UCSD-AML1 (cell line): ENCODE results near the gene NPAS3.

Experiments
- DNase-seq: peaks from one replicate; lab custom pipeline; 2025; ENCODE audit not compliant: unreplicated experiment; lab: John Stamatoyannopoulos, UW

The NPAS3 gene

DNA sequence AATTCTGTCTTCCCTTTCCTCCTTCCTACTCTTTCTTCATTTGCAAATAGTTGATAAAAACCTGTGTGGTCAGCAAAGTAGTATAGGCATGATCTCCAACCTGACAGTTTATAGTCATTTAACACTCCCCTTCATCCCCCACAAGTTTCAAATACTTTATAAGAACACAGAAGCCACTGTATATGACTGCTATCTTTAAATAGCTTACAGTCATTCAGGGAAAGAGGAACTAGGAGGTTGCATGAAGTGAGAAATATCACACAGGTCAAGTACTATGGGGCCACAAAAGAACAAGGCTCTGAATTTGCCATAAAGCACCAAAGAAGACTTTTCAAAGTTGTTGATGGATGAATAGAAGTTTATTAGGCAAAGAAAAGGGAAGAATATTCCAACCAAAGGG is 431.3 kb downstream of the NPAS3 start:
- no peak for DNase-seq

DNA sequence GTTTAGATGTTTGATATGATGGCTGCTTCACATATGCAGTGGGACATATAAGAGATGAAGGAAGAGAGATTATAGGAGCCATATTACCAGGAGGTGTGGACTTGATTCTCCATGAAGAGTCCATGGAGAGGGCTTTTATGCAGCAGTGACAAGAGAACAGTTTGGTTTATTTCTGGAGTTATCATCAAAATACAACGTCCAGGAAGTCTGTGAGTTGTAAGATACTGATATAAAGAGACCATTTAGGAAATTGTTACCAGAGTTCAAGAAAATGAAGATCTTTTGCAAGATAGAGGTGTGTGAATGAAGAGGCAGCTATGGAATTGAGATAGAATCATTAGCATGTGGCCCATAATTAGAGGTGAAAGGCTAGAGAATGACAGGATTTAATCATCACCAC is 431.7 kb downstream of the NPAS3 start:
- DNase-seq, result no peak

DNA sequence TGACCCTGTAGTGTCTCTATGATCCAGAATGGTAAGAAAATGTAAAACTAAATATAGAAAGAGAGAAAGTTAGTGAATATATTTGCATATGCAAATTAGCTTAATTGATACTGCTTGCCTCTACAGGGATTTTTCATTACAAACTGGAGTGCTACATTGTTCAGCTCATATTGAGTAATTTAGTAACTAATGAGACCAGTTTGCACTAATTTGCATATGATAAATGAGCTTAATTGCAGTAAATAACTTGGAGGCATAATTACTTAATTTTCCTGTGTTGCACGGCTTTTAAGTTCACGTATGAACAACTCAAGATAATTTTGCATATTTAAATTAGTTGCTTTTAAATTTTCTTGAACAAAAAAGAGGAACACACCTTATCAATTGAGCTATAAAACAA is 436.5 kb downstream of the NPAS3 start:
- no peak for DNase-seq

DNA sequence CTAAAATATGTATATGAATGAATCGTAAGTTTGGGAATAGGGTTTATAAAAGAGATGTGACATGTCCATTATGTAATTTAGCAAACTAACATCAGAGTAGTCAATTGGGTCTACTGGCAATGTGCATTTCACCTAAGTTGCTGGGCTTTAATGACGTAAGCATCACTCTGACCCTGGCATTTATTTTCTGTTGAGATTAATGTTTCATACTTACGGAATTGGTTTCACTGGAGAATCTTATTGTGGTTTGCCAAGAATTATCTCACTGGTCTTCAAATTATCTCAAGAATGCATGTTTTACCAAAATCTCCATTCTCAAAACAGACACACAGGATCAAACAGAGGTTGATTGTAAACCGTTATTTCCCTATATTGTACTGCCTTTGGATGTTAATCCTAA is 437.1 kb downstream of the NPAS3 start:
- DNase-seq, result no peak

DNA sequence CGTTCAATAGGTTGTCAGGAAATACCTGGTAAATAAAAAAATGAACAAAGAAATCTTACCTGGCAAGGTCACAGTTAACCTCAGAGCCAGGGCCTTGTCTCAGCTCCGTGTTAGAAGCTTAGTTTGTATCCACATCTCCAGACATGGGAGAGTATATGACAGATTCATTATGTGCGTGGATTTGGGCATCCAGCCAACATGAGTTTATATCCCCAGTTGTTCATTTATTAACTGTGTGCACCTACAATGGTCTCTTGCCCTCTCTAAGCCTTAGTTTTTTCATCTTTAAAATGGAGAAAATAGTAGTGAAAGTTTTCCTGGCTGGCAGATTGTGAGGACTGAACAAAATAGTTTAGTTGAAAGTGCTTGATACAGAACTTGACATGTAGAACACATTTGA is 437.8 kb downstream of the NPAS3 start:
- no peak for DNase-seq

DNA sequence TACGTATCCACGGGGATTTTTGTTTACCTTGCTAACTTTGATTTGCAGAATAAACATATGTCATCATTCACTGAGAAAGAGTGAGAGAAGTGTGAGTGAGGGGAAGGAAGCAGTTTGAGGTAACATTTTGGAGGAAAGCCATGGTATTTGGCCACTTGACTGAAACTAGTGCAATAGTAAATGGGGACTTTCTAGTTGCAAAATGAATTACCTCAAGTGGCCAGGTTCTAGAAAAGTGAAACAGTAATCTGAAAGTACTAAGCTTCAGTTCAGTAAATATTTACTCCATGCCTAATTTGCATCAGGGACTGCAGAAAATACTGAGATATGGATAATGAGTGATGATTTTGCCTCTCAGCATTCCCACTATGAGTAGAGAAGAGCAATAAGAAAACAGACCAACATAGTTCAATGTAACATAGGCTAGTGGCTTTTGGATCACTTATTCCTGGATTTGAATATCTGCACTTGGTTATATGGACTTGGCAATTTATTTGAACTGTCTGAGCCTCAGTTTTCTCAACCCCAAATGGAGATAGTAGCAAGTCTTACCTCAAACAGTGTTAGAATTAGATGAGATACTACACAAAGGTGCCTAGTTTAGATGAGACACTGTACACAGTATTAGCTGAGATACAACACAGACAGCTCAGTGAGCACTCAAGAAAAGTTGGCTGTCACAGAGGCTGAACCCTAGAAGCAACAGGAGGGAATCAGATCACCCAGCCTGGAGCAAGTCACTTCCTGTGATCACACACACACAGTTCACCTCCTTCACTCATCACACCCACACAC is 439.1 kb downstream of the NPAS3 start:
- no peak for DNase-seq

DNA sequence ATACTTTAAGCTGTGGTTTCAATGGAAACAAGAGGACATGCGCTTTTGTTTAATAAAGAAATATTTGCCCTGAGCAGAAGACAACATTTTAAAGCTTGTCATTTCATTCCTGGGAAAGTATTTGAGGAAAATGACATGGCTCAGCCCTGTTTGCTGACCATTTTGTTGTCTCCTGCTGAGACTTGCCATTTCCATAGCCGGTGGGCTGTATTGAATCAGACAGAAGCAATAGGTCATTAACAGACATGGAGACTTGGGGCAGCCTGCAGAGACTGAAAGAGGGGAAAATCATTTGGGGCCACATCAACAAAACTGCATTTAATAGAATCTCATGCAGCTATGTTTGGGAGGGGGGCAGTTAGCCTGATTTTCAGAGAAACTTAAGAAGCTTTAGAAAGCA is 443.0 kb downstream of the NPAS3 start:
- DNase-seq, result no peak

DNA sequence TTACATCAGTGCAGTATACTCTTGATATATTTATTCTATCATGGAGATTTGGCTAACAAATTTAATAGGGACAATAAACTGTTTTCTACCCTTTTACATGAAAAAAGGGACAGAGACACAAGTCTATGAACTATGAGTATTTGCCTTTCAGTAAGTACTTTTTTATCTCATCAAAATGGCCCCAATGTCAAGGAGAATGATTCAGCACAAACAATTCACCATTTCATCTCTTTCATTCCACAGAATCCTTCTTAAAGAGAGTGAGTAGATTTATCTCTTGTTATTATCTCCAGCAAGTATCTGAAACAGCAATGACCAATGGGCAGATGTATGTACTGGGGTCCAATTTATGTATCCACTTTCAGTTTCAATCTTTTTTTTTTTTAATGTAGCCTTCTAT is 447.5 kb downstream of the NPAS3 start:
- no peak for DNase-seq

DNA sequence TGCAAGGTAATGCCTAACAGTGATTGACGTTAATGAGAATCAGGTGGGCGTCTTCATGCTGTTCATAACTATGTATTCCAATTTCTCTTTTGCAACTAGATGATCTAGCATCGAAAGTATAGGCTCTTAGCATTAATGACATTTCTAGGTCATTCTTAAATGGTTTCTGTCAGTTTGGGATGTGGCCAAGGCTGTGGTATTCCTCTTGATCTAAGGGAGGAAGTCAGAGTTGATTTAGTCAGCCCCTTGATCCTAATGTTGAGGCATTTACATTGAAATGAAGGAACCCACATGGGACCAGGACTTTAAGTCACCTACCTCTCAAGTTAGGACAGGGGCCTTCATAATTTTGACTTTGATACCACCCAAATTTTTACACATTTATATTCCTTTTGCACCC is 448.1 kb downstream of the NPAS3 start:
- DNase-seq, result no peak

DNA sequence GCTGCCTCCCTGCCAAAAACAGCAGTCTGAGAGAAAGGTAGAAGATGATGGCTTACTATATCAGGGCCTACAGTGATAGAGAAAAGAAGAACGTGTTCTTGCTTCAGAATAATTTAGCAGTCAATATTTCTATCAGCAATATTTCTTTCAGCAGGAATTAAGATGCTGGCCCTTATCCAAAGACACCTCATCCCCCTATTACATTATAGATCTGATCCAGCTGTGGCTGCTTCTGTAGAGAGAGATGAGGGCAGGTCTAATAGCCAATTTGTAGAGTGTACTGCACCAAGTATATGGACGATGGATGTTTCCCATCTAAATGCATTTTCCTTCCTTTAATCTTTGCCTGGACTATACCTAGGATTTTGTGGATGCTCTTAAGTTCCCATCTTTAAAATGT is 451.7 kb downstream of the NPAS3 start:
- no peak for DNase-seq

DNA sequence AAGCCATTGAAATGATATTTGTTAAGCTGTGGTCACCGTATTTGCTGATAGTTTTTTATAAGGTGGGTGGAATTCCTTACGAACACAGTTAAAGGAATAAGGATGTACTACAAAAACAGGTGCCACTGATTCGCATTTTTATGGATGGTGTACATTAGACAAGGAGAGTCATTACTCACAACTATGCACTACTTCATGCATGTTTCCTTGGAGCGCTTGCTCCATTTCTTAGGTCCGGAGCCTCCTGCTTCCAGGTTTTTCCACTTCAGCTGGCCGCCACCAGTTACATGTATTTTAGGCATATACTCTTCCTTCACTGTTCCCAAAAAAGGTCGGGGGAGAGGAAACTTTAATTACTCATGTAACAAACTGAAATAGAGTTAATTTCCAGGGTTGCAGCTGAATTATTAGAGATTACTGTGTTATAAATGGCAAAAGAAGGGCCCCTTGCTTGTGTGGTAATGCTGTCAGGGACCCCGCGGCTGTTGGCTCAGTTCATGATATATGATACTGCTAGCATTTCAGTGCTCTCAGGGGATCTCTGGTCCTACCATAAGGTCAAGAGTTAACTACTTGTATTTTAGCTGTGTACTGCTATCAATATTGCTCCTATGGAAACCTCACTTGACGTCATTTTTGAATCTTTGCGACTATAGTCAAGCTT is 454.7 kb downstream of the NPAS3 start:
- DNase-seq, result no peak

DNA sequence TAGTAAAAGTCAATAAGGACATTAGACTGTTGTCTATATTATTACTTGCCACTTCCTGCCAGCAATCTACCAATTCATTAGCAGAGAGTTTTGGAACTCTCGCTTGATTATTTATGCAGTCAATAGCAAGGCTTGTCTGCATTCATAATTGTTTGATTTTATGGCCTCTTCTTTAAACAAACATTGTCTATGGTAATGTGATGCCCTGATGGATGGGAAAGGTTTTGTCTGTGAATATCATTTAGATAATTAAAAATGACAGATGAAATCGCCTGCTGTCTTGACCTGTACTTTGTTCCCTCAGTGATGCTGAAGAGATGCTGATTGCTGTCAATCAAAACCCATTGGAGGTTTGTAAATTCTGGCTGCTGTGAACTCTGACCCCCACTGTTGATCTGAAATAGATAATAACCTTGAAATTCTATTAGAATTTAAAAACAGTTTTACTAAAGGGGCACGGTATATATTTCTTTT is 455.3 kb downstream of the NPAS3 start:
- no peak for DNase-seq

DNA sequence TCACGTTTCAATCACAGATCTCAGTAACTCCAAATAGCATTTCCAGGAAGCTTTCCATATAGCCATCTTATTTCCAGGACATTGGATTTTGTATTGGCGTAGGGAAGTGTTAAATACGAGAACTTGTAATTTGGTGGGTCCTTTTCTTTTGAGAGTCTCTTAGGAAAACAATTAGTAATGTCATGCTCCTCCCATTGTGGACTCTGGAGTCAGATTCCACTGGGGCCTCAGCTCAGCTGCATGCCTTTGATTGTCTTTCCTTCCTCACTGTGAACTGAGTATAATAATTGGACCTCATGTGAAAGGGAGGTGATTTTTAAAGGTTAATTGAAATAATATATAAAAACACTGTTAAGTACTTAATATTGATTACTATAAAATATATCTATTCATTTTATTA is 462.6 kb downstream of the NPAS3 start:
- DNase-seq, result no peak

DNA sequence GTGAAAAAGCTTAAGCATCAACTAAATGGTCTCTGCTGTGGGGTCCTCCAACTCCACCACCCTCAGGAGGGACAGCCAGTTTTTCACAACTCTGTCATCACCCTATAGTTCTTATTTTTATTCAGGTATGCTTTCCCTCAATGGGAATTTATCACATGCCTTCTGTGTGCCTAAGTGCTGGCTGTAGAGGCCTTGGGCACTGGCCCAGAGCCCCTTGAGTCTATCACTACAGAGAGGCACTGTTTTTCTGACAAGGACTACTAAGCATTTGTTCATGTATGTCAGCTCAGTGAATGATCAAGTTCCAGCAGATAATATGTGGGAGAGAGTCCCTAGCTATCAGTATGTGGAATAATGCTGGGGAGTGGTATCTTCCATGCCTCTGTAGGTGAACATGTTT is 463.9 kb downstream of the NPAS3 start:
- DNase-seq, result no peak

DNA sequence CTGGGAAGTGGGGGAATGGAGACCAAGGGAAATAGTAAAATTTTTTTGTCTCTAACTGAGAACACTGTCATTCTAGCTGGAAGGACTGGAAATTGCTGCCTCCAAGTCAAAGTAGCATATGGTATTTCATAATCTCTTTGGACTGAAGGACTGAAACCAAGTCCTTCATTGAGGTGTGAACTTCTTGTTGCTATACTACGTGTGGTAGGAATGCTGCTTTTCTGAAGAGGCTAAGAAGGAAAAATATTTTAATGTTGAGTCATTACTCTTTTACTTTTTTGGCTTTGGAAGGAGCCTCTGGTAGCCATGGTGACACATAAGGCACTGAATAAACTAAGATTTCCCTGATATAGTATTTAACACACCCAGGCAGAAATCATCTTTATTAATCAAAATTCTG is 465.4 kb downstream of the NPAS3 start:
- DNase-seq, result no peak

DNA sequence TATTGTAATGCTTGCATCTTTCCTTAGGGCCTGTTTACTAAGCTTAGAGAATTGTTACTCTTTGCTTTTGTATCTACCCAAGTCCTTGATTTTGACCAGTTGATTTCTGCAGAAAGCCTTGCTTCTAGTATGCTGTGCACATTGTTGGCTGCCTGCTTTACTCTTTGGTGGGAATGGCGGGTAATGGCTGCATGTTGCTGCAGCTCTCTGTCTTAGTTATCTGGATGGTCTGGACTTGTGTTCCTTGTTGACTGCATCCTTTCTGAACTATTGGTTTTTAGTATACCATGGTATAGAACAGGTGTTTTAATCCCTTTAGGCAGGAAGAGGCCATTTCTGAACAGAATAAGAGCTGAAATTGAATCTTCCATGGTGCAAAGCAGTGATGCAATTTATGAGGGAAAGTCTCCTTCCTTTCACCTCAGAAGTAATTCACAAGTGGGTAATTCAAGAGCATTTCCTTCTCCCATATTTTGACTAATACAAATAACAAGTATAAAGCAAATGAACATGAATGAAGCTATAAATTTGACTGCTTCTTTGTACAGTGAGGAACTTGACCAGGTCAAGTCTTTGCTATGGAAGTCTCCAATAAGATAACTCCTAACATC is 466.4 kb downstream of the NPAS3 start:
- no peak for DNase-seq

DNA sequence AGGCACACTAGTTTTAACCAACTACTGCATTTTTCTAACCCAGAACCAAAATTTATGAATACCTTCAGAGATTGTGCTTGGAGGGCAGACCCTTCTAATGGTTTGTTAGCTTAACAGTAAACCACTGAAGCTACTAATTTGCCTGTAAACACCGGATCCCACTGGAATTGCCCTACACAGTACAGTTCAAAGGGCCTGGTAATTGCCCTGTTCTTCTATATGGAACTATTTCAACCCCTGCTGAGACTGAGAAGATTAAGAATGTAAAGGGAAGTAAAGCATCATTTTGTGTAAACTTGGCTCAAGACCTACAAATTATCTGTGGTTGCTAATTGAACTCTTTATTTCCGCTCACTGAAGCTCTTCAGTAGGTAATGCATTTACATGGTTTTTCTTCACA is 468.1 kb downstream of the NPAS3 start:
- no peak for DNase-seq

DNA sequence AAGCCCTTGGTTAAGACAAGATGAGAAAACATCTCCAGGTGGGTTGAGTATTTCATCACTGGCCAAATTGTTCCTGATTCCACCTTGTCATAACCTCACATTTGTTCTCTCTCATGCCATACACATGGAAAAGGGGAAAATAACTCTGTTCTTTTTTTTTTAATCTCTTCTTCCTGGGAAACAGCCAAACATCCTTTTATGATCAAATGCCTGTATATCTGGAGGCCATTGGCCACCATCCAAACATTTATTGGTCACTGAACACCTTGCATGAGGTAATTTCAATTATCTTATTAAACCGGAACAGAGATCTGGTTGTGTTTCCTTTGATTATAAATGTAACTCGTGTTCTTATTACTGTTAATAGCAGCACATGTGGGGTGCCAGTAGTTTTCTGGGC is 469.6 kb downstream of the NPAS3 start:
- DNase-seq, result no peak

DNA sequence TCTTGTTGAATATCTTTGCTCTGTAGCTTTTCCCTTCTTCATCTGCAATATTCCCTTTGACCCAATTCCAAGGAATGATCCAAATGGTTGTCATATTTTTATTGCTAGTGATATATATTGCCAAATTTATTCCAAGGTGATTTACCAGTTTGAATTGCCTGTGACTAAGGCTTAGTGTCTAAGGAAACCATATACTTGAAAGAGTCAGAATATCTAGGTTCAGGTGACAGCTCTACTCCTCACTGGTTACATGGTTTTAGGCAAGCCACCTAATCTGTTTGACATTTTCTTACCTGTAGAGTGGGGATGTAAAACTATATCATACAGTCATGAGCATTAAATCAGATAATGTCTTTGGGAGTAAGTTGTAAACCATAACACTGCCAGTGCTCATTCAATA is 473.8 kb downstream of the NPAS3 start:
- DNase-seq, result no peak

DNA sequence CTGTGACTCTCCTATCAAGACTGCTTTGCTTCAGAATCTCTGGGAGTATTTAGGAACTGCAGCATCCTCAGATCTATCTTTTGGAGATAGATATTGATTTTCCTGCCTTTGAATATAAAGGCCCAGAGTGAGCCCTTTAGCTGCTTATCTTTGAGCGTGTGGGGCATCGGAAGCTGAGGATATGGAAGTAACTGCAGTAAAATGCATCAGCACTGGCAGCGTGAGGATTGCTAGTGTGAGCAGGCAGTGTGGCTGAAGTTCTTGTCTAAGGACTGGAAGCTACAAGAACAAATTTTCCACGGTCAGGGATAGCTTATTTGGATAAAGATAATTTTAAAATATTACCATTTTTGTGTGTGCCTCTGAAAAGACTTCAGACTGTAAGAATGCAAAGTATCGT is 474.7 kb downstream of the NPAS3 start:
- DNase-seq, result no peak

DNA sequence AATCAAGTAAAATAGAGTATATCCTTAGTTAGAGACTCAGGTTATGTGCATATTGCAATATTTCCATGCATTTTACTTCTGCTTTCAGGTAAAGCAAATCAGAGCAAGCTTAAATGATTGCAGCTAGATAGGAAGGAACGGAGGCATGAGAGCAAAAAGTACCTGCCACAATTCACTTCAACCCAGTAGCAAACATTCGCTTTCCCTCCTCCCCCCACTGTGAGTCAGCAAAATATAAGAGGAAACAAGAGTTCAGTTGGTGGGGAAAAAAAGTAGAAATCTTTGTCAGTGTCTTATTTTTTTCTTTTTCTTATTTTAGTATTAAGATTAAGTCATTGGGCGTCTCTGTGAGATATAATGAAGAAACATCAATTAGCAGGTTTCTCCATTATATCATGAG is 475.4 kb downstream of the NPAS3 start:
- no peak for DNase-seq

DNA sequence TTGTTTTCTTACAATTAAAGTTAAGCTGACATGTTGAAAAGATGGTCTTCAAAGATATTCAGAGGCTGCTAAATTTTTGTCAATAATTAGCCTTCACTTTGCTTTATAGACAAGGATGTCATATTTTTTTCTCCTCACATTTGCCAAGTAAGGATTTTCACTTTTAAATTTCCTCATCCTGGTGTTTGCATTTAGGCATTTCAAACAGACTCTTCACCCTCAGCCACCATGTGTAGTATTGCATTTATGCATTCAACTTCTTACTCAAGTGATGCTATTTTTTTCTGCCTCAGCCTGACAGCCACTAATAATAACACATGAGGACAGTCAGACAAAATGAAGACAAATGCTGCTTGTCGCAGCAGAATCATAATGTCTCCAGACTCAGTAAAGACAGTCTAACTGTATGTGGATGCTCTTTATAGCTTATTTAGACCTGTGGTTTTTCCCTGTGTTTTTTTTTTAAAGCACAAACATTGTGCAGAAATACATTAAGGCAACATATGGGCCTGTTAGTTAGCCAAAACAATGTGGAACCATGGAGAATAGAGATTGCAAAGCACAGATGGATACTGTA is 481.5 kb downstream of the NPAS3 start:
- no peak for DNase-seq
